ENCODE measurements around the gene C7. TPM values are rescaled to one million over a fixed set of nuclear protein-coding genes. Genes with fewer than 3 reads are reported as not detected.

The C7 gene
- total RNA-seq, 1 donor from 2014 or later: not detected

DNA sequence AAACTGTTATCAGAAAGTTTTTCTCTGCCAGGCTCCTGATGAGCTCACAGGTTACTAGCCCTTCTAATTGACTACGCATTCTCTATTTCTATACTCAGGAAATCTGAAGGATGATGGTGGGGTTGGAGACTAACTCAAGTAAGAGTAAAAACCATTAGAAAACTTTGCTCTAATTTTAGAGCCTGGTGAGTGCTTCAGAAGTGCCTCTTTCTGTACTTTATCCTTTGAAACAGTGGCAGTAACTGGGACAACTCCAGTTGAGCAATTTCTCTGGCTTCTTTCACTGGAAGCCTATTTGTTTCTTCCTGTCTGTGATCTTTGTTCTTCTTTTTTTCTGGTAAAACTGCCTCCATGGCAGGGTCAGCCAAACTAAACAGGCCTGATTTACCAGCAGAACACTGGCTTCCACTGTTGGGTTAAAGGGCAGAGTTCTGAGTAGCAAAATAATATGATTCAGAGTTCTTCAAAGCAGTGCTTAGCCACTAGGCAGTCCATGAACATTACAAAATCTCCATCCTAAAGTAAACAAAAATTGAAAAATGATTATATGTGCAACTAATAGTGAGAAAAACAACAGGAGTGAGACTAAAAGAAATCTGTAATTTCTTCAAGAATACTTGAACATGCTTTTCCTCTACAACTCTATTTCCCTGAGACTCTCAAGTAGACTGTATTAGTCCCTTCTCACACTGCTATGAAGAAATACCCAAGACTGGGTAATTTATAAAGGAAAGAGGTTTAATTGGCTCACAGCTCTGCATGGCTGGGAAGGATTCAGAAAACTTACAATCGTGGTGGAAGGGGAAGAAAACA is 82.1 kb downstream of the C7 start:
- intact Hi-C loops (cut with micrococcal nuclease): no loop called here
- TF ChIP-seq CTCF (IDR thresholded peaks at IDR 0.05): no peak
- Mint-ChIP-seq H3K27me3 (no peaks in the 10 kb centered on the region), H3K36me3 (ENCODE audit: low read depth) (no peaks in the 10 kb centered on the region), H3K9me3 (peaks cover 9% of the 10 kb centered on the region), H3K4me3 (no peak overlapping the region), H3K27ac (no peak overlapping the region), H3K4me1 (no peaks in the 10 kb centered on the region)
- CTCF ChIA-PET: no interaction called here
- POLR2A ChIA-PET: no interaction called here
- ATAC-seq (ENCODE audit: low read depth) (no peak), DNase-seq (no peak)

DNA sequence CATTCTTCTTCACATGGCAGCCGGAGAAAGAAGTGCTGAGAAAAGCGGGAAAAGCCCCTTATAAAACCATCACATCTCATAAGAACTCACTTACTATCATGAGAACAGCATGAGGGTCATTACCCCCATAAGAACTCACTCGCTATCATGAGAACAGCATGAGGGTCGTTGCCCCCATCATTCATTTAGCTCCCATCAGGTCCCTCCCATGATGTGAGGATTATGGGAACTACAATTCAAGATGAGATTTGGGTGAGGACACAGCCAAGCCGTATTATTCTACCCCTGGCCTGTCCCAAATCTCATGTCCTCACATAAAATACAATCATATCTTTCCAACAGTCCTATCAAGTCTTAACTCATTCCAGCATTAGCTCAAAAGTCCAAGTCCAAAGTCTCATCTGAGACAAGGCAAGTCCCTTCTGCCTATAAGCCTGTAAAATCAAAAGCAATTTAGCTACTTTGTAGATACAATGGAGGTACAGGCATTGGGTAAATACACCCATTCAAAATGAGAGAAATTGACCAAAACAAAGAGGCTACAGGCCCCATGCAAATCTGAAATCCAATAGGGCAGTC is 82.8 kb downstream of the C7 start:
- Mint-ChIP-seq H3K27me3 (no peaks in the 10 kb centered on the region), H3K27ac (no peak overlapping the region), H3K36me3 (ENCODE audit: low read depth) (no peaks in the 10 kb centered on the region), H3K9me3 (peaks cover 4% of the 10 kb centered on the region), H3K4me3 (no peak overlapping the region), H3K4me1 (no peaks in the 10 kb centered on the region)
- intact Hi-C loops (cut with micrococcal nuclease): no loop called here
- no peak for TF ChIP-seq CTCF (IDR thresholded peaks at IDR 0.05)
- no peak for DNase-seq
- no peak for ATAC-seq (ENCODE audit: low read depth)
- POLR2A ChIA-PET: no interaction called here
- CTCF ChIA-PET: no interaction called here

- ChIA-PET POLR2A (no interaction called here), CTCF (no interaction called here)
These were observed 86.7 kb downstream of the C7 start for GRCh38 chr5:40995801-40996586.

DNA sequence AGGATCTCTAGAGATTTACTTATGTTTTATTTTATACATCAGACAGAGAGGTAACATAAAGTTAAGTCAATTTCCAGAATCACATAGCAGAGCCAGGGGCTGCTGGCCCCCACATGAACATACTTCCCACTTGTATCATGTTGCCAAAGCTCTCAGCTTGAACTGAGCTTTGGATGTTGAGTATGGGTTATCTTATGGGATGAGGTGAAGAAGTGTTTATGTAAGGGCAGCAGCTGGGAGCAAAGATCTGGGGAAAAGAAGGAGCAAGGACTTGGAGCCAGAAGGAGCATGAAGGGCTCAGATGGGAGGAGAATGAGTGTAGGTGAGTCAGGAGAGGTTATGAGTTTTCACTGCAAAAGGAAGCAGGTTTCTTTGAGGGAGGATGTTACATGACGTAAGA is 89.8 kb downstream of the C7 start:
- POLR2A ChIA-PET: no interaction called here
- Mint-ChIP-seq H3K27ac (no peak overlapping the region), H3K4me1 (no peaks in the 10 kb centered on the region), H3K9me3 (no peaks in the 10 kb centered on the region), H3K4me3 (no peak overlapping the region), H3K27me3 (no peaks in the 10 kb centered on the region), H3K36me3 (ENCODE audit: low read depth) (no peaks in the 10 kb centered on the region)
- TF ChIP-seq CTCF (IDR thresholded peaks at IDR 0.05): no peak
- CTCF ChIA-PET: no interaction called here
- intact Hi-C loops (cut with micrococcal nuclease): no loop called here
- DNase-seq: no peak
- ATAC-seq (ENCODE audit: low read depth): no peak

More at GRCh38 chr5:40995801-40996586, 86.7 kb downstream of the C7 start:
- Mint-ChIP-seq H3K36me3 (ENCODE audit: low read depth) (no peaks in the 10 kb centered on the region), H3K27ac (no peak overlapping the region), H3K4me3 (no peak overlapping the region), H3K27me3 (no peaks in the 10 kb centered on the region), H3K4me1 (no peaks in the 10 kb centered on the region), H3K9me3 (no peaks in the 10 kb centered on the region)
- DNase-seq: no peak
- intact Hi-C loops (cut with micrococcal nuclease): no loop called here
- no peak for TF ChIP-seq CTCF (IDR thresholded peaks at IDR 0.05)
- no peak for ATAC-seq (ENCODE audit: low read depth)

- intact Hi-C loops (cut with micrococcal nuclease): no loop called here
- H3K36me3 Mint-ChIP-seq (ENCODE audit: low read depth): no peaks in the 10 kb centered on the region
- CTCF ChIA-PET: no interaction called here
- H3K4me1 Mint-ChIP-seq: no peaks in the 10 kb centered on the region
- no peak overlapping the region for H3K4me3 Mint-ChIP-seq
- H3K9me3 Mint-ChIP-seq: no peaks in the 10 kb centered on the region
- POLR2A ChIA-PET: no interaction called here
- H3K27ac Mint-ChIP-seq: no peak overlapping the region
- TF ChIP-seq CTCF (IDR thresholded peaks at IDR 0.05): no peak
- no peak for DNase-seq
- H3K27me3 Mint-ChIP-seq: no peaks in the 10 kb centered on the region
- no peak for ATAC-seq (ENCODE audit: low read depth)
These were observed 90.7 kb downstream of the C7 start for GRCh38 chr5:40999966-41000365.

Data from activated B cell treated with CpG ODN at 0.5 μM for 24 hours (primary cell).